Measurements from ENCODE around the gene GLS. TPM values are rescaled to one million over a fixed set of nuclear protein-coding genes. Genes with fewer than 3 reads are reported as not detected.

GLS gene
- total and polyA plus RNA-seq, 11 donors, result 19.1 to 94.5 (median 47.6) TPM

- H3K27me3 ChIP-seq, result no peaks in the 10 kb centered on the region
- no peak overlapping the region for H3K4me3 ChIP-seq
- 94 to 97% (median 95%) methylated on average over 3 of the region's 3 CpGs for WGBS, 4 donors
- no peak overlapping the region for H3K27ac ChIP-seq
- H3K36me3 ChIP-seq, result no peaks in the 10 kb centered on the region
- intact Hi-C loops (cut with DNase I), result no loop called here
- DNase-seq (no peak), ATAC-seq (no peak)
- no peak for TF ChIP-seq CTCF (IDR thresholded peaks at IDR 0.05)
- no peak for TF ChIP-seq POLR2A (IDR thresholded peaks at IDR 0.05)
- H3K9me3 ChIP-seq, result no peaks in the 10 kb centered on the region
- H3K4me1 ChIP-seq, result peaks cover 0 to 10% (median 6%) of the 10 kb centered on the region in 12 donors
These were observed 36.5 kb upstream of the GLS start for GRCh38 chr2:190843890-190844699.

GRCh38 chr2:190844700-190845401, 35.8 kb upstream of the GLS start:
- WGBS, 4 donors, result 87 to 94% (median 90%) methylated on average over 4 of the region's 4 CpGs
- H3K36me3 ChIP-seq, result no peaks in the 10 kb centered on the region
- TF ChIP-seq CTCF (IDR thresholded peaks at IDR 0.05) (no peak), POLR2A (IDR thresholded peaks at IDR 0.05) (no peak)
- no peak overlapping the region for H3K27ac ChIP-seq
- no peaks in the 10 kb centered on the region for H3K27me3 ChIP-seq
- DNase-seq (no peak), ATAC-seq (no peak)
- no peaks in the 10 kb centered on the region for H3K9me3 ChIP-seq
- H3K4me1 ChIP-seq, result peaks cover 0 to 10% (median 6%) of the 10 kb centered on the region in 12 donors
- no peak overlapping the region for H3K4me3 ChIP-seq
- intact Hi-C loops (cut with DNase I), result loop anchor here in 2 of 10 donors (5.0 kb wide), 2 partner anchors 47 to 63 kb away; no protein-coding TSS in a partner anchor

- intact Hi-C loops (cut with DNase I), result loop anchor here in 2 of 10 donors (2.0 to 5.0 kb wide), 3 partner anchors 20 to 64 kb away; no protein-coding TSS in a partner anchor
- WGBS, 4 donors, result 86 to 91% (median 86%) methylated on average over 7 of the region's 7 CpGs
- ATAC-seq (no peak), DNase-seq (no peak)
- Histone ChIP-seq H3K36me3 (no peaks in the 10 kb centered on the region), H3K4me3 (no peak overlapping the region), H3K9me3 (no peaks in the 10 kb centered on the region), H3K27ac (no peak overlapping the region), H3K27me3 (no peaks in the 10 kb centered on the region), H3K4me1 (peaks cover 0 to 13% (median 6%) of the 10 kb centered on the region in 12 donors)
- TF ChIP-seq POLR2A (IDR thresholded peaks at IDR 0.05) (no peak), CTCF (IDR thresholded peaks at IDR 0.05) (no peak)
These were observed 33.9 kb upstream of the GLS start for GRCh38 chr2:190846746-190847145.

- Histone ChIP-seq H3K36me3 (no peaks in the 10 kb centered on the region), H3K27me3 (no peaks in the 10 kb centered on the region), H3K4me3 (no peak overlapping the region), H3K27ac (no peak overlapping the region), H3K9me3 (no peaks in the 10 kb centered on the region), H3K4me1 (peaks cover 0 to 13% (median 6%) of the 10 kb centered on the region in 12 donors)
- DNase-seq (no peak), ATAC-seq (no peak)
- 29 to 40% (median 34%) methylated on average over 3 of the region's 3 CpGs for WGBS, 4 donors
- TF ChIP-seq CTCF (IDR thresholded peaks at IDR 0.05), result no peak
- no peak for TF ChIP-seq POLR2A (IDR thresholded peaks at IDR 0.05)
- intact Hi-C loops (cut with DNase I), result loop anchor here in 2 of 10 donors (2.0 to 5.0 kb wide), 3 partner anchors 19 to 65 kb away; no protein-coding TSS in a partner anchor
These were observed 33.0 kb upstream of the GLS start for GRCh38 chr2:190847504-190848081.

All from heart left ventricle (tissue), 16 donors.